ENCODE data around the gene SASS6.

The SASS6 gene

GRCh38 chr1:100073531-100073930 is 59.2 kb downstream of the SASS6 start:
- no peak for DNase-seq (ENCODE audit: extremely low read depth, insufficient read length)
- Histone ChIP-seq H3K27me3 (replicated peaks; ENCODE audit: control insufficient read depth, insufficient read depth, low read length) (no peaks in the 10 kb centered on the region), H3K36me3 (ENCODE audit: control insufficient read depth, insufficient read depth, low read length) (peaks cover 10% of the 10 kb centered on the region), H3K4me3 (replicated peaks; ENCODE audit: low read depth, low read length) (no peak overlapping the region)
- no peak for TF ChIP-seq CTCF (IDR thresholded peaks at IDR 0.05; ENCODE audit: insufficient read depth, low read length, poor library complexity, severe bottlenecking)

- Histone ChIP-seq H3K27me3 (replicated peaks; ENCODE audit: control insufficient read depth, insufficient read depth, low read length) (no peaks in the 10 kb centered on the region), H3K36me3 (ENCODE audit: control insufficient read depth, insufficient read depth, low read length) (peaks cover 19% of the 10 kb centered on the region), H3K4me3 (replicated peaks; ENCODE audit: low read depth, low read length) (no peak overlapping the region)
- DNase-seq (ENCODE audit: extremely low read depth, insufficient read length) = no peak
- no peak for TF ChIP-seq CTCF (IDR thresholded peaks at IDR 0.05; ENCODE audit: insufficient read depth, low read length, poor library complexity, severe bottlenecking)
These were observed 62.4 kb downstream of the SASS6 start for GRCh38 chr1:100070201-100070939.

- no peaks in the 10 kb centered on the region for H3K27me3 ChIP-seq (replicated peaks; ENCODE audit: control insufficient read depth, insufficient read depth, low read length)
- peaks cover 10% of the 10 kb centered on the region for H3K36me3 ChIP-seq (ENCODE audit: control insufficient read depth, insufficient read depth, low read length)
- no peak overlapping the region for H3K4me3 ChIP-seq (replicated peaks; ENCODE audit: low read depth, low read length)
- TF ChIP-seq CTCF (IDR thresholded peaks at IDR 0.05; ENCODE audit: insufficient read depth, low read length, poor library complexity, severe bottlenecking) = no peak
- DNase-seq (ENCODE audit: extremely low read depth, insufficient read length) = no peak
These were observed 66.8 kb downstream of the SASS6 start for GRCh38 chr1:100065969-100066227.

GRCh38 chr1:100065183-100065968 is 67.4 kb downstream of the SASS6 start:
- peaks cover 10% of the 10 kb centered on the region for H3K36me3 ChIP-seq (ENCODE audit: control insufficient read depth, insufficient read depth, low read length)
- H3K4me3 ChIP-seq (replicated peaks; ENCODE audit: low read depth, low read length) = no peak overlapping the region
- DNase-seq (ENCODE audit: extremely low read depth, insufficient read length) = no peak
- no peaks in the 10 kb centered on the region for H3K27me3 ChIP-seq (replicated peaks; ENCODE audit: control insufficient read depth, insufficient read depth, low read length)
- TF ChIP-seq CTCF (IDR thresholded peaks at IDR 0.05; ENCODE audit: insufficient read depth, low read length, poor library complexity, severe bottlenecking) = no peak

GRCh38 chr1:100061681-100062080 is 71.0 kb downstream of the SASS6 start:
- no peak for DNase-seq (ENCODE audit: extremely low read depth, insufficient read length)
- no peak overlapping the region for H3K4me3 ChIP-seq (replicated peaks; ENCODE audit: low read depth, low read length)
- no peaks in the 10 kb centered on the region for H3K27me3 ChIP-seq (replicated peaks; ENCODE audit: control insufficient read depth, insufficient read depth, low read length)
- TF ChIP-seq CTCF (IDR thresholded peaks at IDR 0.05; ENCODE audit: insufficient read depth, low read length, poor library complexity, severe bottlenecking) = no peak
- peaks cover 5% of the 10 kb centered on the region for H3K36me3 ChIP-seq (ENCODE audit: control insufficient read depth, insufficient read depth, low read length)

Data from GM06990 (cell line).